Measurements from ENCODE around the gene EVX2. TPM values are rescaled to one million over a fixed set of nuclear protein-coding genes. Genes with fewer than 3 reads are reported as not detected.

Gene EVX2
- total and polyA plus RNA-seq, 4 donors, result not detected

GRCh38 chr2:176101216-176101830 lies 17.6 kb upstream of the EVX2 start:
- Histone ChIP-seq H3K4me3 (ENCODE audit: low read depth in 1 of 3, low read length in 3 of 3) (no peak overlapping the region), H3K36me3 (ENCODE audit: control insufficient read depth in 4 of 4, insufficient read depth in 3 of 4, low read depth in 1 of 4, low read length in 3 of 4) (no peaks in the 10 kb centered on the region), H3K9me3 (ENCODE audit: control insufficient read depth in 4 of 4, low read length in 3 of 4) (no peaks in the 10 kb centered on the region), H3K27me3 (ENCODE audit: control insufficient read depth in 4 of 4, insufficient read depth in 4 of 4, low read length in 3 of 4) (peaks cover 20 to 78% (median 39%) of the 10 kb centered on the region in 4 donors), H3K9ac (ENCODE audit: low read depth in 1 of 2, low read length in 2 of 2) (no peak overlapping the region), H3K4me1 (ENCODE audit: control insufficient read depth in 4 of 4, insufficient read depth in 4 of 4, low read length in 3 of 4) (peaks cover 1 to 25% (median 14%) of the 10 kb centered on the region in 4 donors), H3K27ac (ENCODE audit: low read depth in 1 of 2, low read length in 2 of 2) (no peak overlapping the region)
- TF ChIP-seq TAF1 (conservative IDR thresholded peaks at IDR 0.05) (no peak), HNF4A (conservative IDR thresholded peaks at IDR 0.05) (no peak), MAX (IDR thresholded peaks at IDR 0.05) (no peak), FOXA2 (IDR thresholded peaks at IDR 0.05) (no peak), RXRA (IDR thresholded peaks at IDR 0.05) (no peak), ZBTB33 (IDR thresholded peaks at IDR 0.05) (no peak), EGR1 (IDR thresholded peaks at IDR 0.05; ENCODE audit: low read depth in 2 of 2) (no peak), YY1 (IDR thresholded peaks at IDR 0.05) (no peak)
- TF ChIP-seq, protein P1, sequence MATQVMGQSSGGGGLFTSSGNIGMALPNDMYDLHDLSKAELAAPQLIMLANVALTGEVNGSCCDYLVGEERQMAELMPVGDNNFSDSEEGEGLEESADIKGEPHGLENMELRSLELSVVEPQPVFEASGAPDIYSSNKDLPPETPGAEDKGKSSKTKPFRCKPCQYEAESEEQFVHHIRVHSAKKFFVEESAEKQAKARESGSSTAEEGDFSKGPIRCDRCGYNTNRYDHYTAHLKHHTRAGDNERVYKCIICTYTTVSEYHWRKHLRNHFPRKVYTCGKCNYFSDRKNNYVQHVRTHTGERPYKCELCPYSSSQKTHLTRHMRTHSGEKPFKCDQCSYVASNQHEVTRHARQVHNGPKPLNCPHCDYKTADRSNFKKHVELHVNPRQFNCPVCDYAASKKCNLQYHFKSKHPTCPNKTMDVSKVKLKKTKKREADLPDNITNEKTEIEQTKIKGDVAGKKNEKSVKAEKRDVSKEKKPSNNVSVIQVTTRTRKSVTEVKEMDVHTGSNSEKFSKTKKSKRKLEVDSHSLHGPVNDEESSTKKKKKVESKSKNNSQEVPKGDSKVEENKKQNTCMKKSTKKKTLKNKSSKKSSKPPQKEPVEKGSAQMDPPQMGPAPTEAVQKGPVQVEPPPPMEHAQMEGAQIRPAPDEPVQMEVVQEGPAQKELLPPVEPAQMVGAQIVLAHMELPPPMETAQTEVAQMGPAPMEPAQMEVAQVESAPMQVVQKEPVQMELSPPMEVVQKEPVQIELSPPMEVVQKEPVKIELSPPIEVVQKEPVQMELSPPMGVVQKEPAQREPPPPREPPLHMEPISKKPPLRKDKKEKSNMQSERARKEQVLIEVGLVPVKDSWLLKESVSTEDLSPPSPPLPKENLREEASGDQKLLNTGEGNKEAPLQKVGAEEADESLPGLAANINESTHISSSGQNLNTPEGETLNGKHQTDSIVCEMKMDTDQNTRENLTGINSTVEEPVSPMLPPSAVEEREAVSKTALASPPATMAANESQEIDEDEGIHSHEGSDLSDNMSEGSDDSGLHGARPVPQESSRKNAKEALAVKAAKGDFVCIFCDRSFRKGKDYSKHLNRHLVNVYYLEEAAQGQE (IDR thresholded peaks at IDR 0.05), result no peak
- TF ChIP-seq, protein P2, sequence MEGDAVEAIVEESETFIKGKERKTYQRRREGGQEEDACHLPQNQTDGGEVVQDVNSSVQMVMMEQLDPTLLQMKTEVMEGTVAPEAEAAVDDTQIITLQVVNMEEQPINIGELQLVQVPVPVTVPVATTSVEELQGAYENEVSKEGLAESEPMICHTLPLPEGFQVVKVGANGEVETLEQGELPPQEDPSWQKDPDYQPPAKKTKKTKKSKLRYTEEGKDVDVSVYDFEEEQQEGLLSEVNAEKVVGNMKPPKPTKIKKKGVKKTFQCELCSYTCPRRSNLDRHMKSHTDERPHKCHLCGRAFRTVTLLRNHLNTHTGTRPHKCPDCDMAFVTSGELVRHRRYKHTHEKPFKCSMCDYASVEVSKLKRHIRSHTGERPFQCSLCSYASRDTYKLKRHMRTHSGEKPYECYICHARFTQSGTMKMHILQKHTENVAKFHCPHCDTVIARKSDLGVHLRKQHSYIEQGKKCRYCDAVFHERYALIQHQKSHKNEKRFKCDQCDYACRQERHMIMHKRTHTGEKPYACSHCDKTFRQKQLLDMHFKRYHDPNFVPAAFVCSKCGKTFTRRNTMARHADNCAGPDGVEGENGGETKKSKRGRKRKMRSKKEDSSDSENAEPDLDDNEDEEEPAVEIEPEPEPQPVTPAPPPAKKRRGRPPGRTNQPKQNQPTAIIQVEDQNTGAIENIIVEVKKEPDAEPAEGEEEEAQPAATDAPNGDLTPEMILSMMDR (IDR thresholded peaks at IDR 0.05; ENCODE audit: low read depth, low read length, missing input control), result no peak
- DNase-seq (ENCODE audit: low spot score), result no peak
- 17% methylated on average over 2 of the region's 2 CpGs for WGBS

- no peaks in the 10 kb centered on the region for H3K36me3 ChIP-seq (ENCODE audit: control insufficient read depth in 4 of 4, insufficient read depth in 3 of 4, low read depth in 1 of 4, low read length in 3 of 4)
- peaks cover 20 to 76% (median 38%) of the 10 kb centered on the region in 4 donors for H3K27me3 ChIP-seq (ENCODE audit: control insufficient read depth in 4 of 4, insufficient read depth in 4 of 4, low read length in 3 of 4)
- H3K9me3 ChIP-seq (ENCODE audit: control insufficient read depth in 4 of 4, low read length in 3 of 4), result no peaks in the 10 kb centered on the region
- peaks cover 1 to 24% (median 14%) of the 10 kb centered on the region in 4 donors for H3K4me1 ChIP-seq (ENCODE audit: control insufficient read depth in 4 of 4, insufficient read depth in 4 of 4, low read length in 3 of 4)
- whole genome bisulfite sequencing, result 18% methylated on average over 28 of the region's 28 CpGs
- H3K9ac ChIP-seq (ENCODE audit: low read depth in 1 of 2, low read length in 2 of 2), result no peak overlapping the region
- no peak for TF ChIP-seq JUND (IDR thresholded peaks at IDR 0.05)
- DNase-seq (ENCODE audit: low spot score), result no peak
- no peak overlapping the region for H3K4me3 ChIP-seq (ENCODE audit: low read depth in 1 of 3, low read length in 3 of 3)
- H3K27ac ChIP-seq (ENCODE audit: low read depth in 1 of 2, low read length in 2 of 2), result no peak overlapping the region
Measured at GRCh38 chr2:176100547-176101140, 16.9 kb upstream of the EVX2 start.

Measured in liver (tissue), 9 donors.